ENCODE measurements around the gene RIOK1.

- TF ChIP-seq KLF10 (CRISPR knock-in tag; IDR thresholded peaks at IDR 0.05) (no peak), TCF7 (IDR thresholded peaks at IDR 0.05; ENCODE audit: borderline replicate concordance) (no peak), POLR2AphosphoS2 (IDR thresholded peaks at IDR 0.05; ENCODE audit: low read length) (no peak), MAFG (tag; conservative IDR thresholded peaks at IDR 0.05) (no peak), NFXL1 (CRISPR knock-in tag; IDR thresholded peaks at IDR 0.05) (no peak), GABPA (tag; conservative IDR thresholded peaks at IDR 0.05; ENCODE audit: low read depth) (no peak), ZNF12 (CRISPR knock-in tag; IDR thresholded peaks at IDR 0.05) (no peak)
Observed at GRCh38 chr6:7402716-7403115, 13.1 kb downstream of the RIOK1 start.

Data from K562 (cell line).